H1 (cell line): ENCODE data around the gene NAA40. TPM values are rescaled to one million over a fixed set of nuclear protein-coding genes. Genes with fewer than 3 reads are reported as not detected.

Experiments
- ASH2L ChIP-seq: fragments of 200-600, 300-600 bp; sonication (generic); IDR thresholded peaks from one replicate; pipeline ENCODE4 v1.7.1; 2017; ENCODE audit warnings: low read length
- BCL11A ChIP-seq, 2 experiments: IDR thresholded peaks; one replicate each; pipeline ENCODE4 v1.6.1; 2011; ENCODE audit warnings: low read depth in 2 of 2, low read length in 2 of 2, mild to moderate bottlenecking in 2 of 2
- BRCA1 ChIP-seq: IDR thresholded peaks from 2 replicates; pipeline ENCODE4 v1.6.1; 2012; ENCODE audit warnings: low read depth, low read length, improper control_type of control experiment
- CBX5 ChIP-seq: fragments of 300-800, 300-1000 bp; sonication (generic); IDR thresholded peaks from 2 replicates; pipeline ENCODE4 v1.7.1; 2016; ENCODE audit warnings: antibody characterized with exemption, low read length, low read depth
- CHD2 ChIP-seq: IDR thresholded peaks from 2 replicates; pipeline ENCODE4 v1.6.1; 2012; ENCODE audit warnings: low read length, improper control_type of control experiment
- MAFK ChIP-seq: IDR thresholded peaks from 2 replicates; pipeline ENCODE4 v1.6.1; 2012; ENCODE audit warnings: low read depth, mild to moderate bottlenecking, improper control_type of control experiment, low read length
- POLR2AphosphoS5 ChIP-seq: IDR thresholded peaks from 2 replicates; pipeline ENCODE4 v1.6.1; 2011; ENCODE audit warnings: low read depth, low read length
- TAF1 ChIP-seq: IDR thresholded peaks from 2 replicates; pipeline ENCODE4 v1.6.1; 2011; ENCODE audit warnings: mild to moderate bottlenecking, low read depth, low read length
- TAF7 ChIP-seq: optimal IDR thresholded peaks from 2 replicates; pipeline ENCODE3; 2011; ENCODE audit warnings: low read depth, mild to moderate bottlenecking, inconsistent platforms, low read length, moderate library complexity, borderline replicate concordance
- TBP ChIP-seq: IDR thresholded peaks from 2 replicates; pipeline ENCODE4 v1.6.1; 2011; ENCODE audit warnings: low read depth, low read length, improper control_type of control experiment
- polyA plus RNA-seq, 7 experiments: library from polyadenylated mRNA; depleted of rRNA in 3 of 7; stranded (reverse) in 5 of 7; unstranded in 2 of 7; fragments of >200 nt in 5 of 7; fragments of 200-250 nt in 2 of 7; gene quantifications; 1 replicate in 5 of 7; 2 replicates in 1 of 7; 4 replicates in 1 of 7; pipeline versions ENCODE4 v1.2.1 to v1.2.3, GENCODE V29; 2011 to 2013; ENCODE audit warnings: missing spikeins in 2 of 7, mixed read lengths in 2 of 7
- total RNA-seq: library from RNA; stranded (reverse); fragmentation: NEBNext Ultra II Directional; extraction: Animal tissue kit (Norgen Biotek cat#: 25700); gene quantifications from 2 replicates; pipeline ENCODE4 v1.2.1, GENCODE V29; 2021
- TF ChIP-seq, protein P1 (sequence below): IDR thresholded peaks from 2 replicates; pipeline ENCODE4 v1.6.1; 2011; ENCODE audit warnings: low read length, improper control_type of control experiment

The NAA40 gene
- total and polyA plus RNA-seq, 2 of the 8 experiments (the other 6 are each of a cell fraction or from before 2014, with no cell fraction given): 20.0 to 31.1 TPM

DNA sequence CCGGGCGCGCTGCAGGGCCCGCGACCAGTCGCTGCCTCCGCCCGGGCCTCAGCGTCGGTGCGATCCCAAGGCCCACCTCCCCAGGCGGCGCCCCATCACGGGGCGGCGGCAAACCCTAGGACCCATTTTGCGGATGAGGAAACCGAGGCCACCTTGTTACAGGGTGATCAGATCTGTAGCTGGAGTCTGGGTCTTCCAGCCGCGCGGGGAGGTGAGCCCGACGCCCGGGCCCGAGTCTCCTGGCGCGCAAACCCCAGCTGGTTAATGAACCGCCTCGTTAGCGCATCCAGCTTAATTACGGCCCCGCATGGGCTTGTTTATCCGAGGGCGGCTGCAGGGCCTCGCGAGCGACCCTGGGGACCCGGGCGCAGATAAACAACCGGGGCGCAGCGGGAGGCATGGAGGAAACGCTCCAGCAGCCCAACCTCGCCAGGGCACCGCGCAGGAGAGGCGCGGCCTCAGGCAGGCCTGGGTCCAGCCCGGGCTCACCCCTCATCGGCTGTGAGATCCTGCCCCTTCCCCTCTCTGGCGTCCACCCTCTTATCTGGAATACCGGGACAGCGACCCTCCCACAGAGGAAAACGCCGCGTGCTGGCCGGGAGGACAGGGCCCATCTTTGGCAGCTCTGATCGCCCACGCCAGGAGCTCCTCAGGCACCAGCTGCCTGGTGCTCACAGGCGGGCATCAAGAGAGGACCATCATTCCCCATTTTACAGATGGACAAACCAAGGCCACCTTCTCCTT, 62.1 kb downstream of the NAA40 start (continued):
- TF ChIP-seq, protein P1, sequence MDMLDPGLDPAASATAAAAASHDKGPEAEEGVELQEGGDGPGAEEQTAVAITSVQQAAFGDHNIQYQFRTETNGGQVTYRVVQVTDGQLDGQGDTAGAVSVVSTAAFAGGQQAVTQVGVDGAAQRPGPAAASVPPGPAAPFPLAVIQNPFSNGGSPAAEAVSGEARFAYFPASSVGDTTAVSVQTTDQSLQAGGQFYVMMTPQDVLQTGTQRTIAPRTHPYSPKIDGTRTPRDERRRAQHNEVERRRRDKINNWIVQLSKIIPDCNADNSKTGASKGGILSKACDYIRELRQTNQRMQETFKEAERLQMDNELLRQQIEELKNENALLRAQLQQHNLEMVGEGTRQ: no peak
- TF ChIP-seq TAF1 (no peak), MAFK (no peak), ASH2L (no peak), CBX5 (no peak), CHD2 (no peak), TBP (no peak), BCL11A (IDR thresholded peaks at IDR 0.05; ENCODE audit: low read depth in 2 of 2, low read length in 2 of 2) (no peak), TAF7 (no peak), BRCA1 (no peak), POLR2AphosphoS5 (no peak)
- TF ChIP-seq, all 59 proteins: peak for 3
